Measurements from ENCODE around the gene TOX2. TPM values are rescaled to one million over a fixed set of nuclear protein-coding genes. Genes with fewer than 3 reads are reported as not detected.

The TOX2 gene
- total and polyA plus RNA-seq, 4 experiments from 2014 or later, result 0.22 to 1.1 (median 0.49) TPM

DNA sequence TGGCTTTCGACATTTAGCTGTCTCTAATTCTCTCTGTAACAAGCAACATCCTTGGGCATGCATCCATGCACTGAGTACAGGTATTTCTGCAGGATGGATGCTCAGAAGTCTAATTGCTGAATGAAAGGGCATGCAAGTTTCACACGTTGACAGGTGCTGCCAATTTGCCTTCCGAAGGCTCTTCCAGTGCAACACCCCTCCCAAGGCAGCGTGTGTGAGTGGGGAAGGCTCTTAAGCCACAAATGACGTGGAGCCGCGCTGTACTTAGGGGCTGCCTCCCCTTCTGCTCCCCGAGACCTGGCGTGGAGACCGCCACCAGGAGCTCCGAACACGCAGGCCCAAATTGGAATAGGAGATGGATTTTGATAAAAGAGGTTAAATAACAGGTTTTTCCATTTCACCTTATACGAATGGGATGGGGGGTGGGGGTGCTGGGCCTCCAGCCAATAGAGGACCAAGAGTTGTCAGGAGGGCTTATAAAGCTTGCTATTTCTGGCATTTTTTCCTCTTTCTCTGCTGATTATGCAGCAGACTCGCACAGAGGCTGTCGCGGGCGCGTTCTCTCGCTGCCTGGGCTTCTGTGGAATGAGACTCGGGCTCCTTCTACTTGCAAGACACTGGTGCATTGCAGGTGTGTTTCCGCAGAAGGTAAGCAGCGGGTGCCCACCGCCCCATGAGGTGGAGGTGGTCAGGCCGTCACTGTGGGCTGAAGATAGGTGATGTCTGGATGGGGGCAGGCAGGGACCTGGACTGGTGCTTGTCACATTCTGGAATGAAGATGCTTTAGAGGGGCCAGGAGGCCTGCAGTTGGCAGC lies 30.9 kb downstream of the TOX2 start:
- H3K4me1 Mint-ChIP-seq, result peaks cover 57 to 96% (median 75%) of the 10 kb centered on the region in 4 donors
- peak overlapping the region in 2 of 7 donors; percentile 12 to 15 for H3K27ac Mint-ChIP-seq
- peaks cover 99% of the 10 kb centered on the region for H3K4me1 ChIP-seq (ENCODE audit: insufficient read depth, low read length)
- H3K9me3 ChIP-seq (ENCODE audit: control insufficient read depth in 1 of 2, low read length in 2 of 2), result no peaks in the 10 kb centered on the region
- H3K27me3 ChIP-seq (ENCODE audit: insufficient read depth, low read length), result no peaks in the 10 kb centered on the region
- H3K9me3 Mint-ChIP-seq, result peaks cover 0 to 1% (median 0%) of the 10 kb centered on the region in 8 donors
- no peaks in the 10 kb centered on the region for H3K36me3 Mint-ChIP-seq
- intact Hi-C loops (cut with micrococcal nuclease), result no loop called here
- H3K36me3 ChIP-seq (ENCODE audit: insufficient read depth, low read length), result no peaks in the 10 kb centered on the region
- no peak overlapping the region for H3K4me3 ChIP-seq (ENCODE audit: low read length in 2 of 2)
- no peaks in the 10 kb centered on the region for H3K27me3 Mint-ChIP-seq
- peak overlapping the region in 1 of 8 donors; percentile 25 for H3K4me3 Mint-ChIP-seq
- ChIA-PET CTCF (ENCODE audit: partially characterized antibody) (no interaction called here), POLR2A (ENCODE audit: partially characterized antibody) (interaction anchor here (0.6 to 5.2 kb wide), 2 partner anchors 7 to 17 kb away, joined by 3 to 41 read pairs; no protein-coding TSS in a partner anchor)
- DNase-seq, result no peak
- H3K27ac ChIP-seq (ENCODE audit: low read depth, low read length), result no peak overlapping the region

DNA sequence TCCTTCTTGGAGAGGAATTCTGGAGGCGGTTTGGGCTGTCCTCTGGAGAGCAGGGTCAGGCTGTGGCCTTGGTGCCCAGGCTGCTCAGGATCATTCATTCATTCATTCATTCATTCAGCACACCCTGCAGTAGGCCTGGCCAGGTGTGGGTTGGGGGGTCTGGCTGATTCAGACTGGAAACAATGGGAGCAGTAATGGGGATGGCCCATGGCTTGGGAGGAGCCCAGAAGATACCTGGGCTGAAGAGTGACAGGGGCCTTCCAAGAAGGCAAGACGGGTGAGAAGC lies 31.5 kb downstream of the TOX2 start:
- peaks cover 55 to 96% (median 74%) of the 10 kb centered on the region in 4 donors for H3K4me1 Mint-ChIP-seq
- H3K36me3 Mint-ChIP-seq, result no peaks in the 10 kb centered on the region
- Histone ChIP-seq H3K9me3 (ENCODE audit: control insufficient read depth in 1 of 2, low read length in 2 of 2) (no peaks in the 10 kb centered on the region), H3K4me3 (ENCODE audit: low read length in 2 of 2) (no peak overlapping the region), H3K36me3 (ENCODE audit: insufficient read depth, low read length) (no peaks in the 10 kb centered on the region), H3K27me3 (ENCODE audit: insufficient read depth, low read length) (no peaks in the 10 kb centered on the region), H3K27ac (ENCODE audit: low read depth, low read length) (no peak overlapping the region), H3K4me1 (ENCODE audit: insufficient read depth, low read length) (peaks cover 99% of the 10 kb centered on the region)
- H3K27ac Mint-ChIP-seq, result peak overlapping the region in 2 of 7 donors; percentile 9 to 70
- ChIA-PET CTCF (ENCODE audit: partially characterized antibody) (no interaction called here), POLR2A (ENCODE audit: partially characterized antibody) (interaction anchor here (5.2 kb wide), 1 partner anchor 7 kb away, joined by 41 read pairs; no protein-coding TSS in a partner anchor)
- H3K27me3 Mint-ChIP-seq, result no peaks in the 10 kb centered on the region
- intact Hi-C loops (cut with micrococcal nuclease), result no loop called here
- no peak for DNase-seq
- peaks cover 0 to 1% (median 0%) of the 10 kb centered on the region in 8 donors for H3K9me3 Mint-ChIP-seq
- H3K4me3 Mint-ChIP-seq, result no peak overlapping the region

DNA sequence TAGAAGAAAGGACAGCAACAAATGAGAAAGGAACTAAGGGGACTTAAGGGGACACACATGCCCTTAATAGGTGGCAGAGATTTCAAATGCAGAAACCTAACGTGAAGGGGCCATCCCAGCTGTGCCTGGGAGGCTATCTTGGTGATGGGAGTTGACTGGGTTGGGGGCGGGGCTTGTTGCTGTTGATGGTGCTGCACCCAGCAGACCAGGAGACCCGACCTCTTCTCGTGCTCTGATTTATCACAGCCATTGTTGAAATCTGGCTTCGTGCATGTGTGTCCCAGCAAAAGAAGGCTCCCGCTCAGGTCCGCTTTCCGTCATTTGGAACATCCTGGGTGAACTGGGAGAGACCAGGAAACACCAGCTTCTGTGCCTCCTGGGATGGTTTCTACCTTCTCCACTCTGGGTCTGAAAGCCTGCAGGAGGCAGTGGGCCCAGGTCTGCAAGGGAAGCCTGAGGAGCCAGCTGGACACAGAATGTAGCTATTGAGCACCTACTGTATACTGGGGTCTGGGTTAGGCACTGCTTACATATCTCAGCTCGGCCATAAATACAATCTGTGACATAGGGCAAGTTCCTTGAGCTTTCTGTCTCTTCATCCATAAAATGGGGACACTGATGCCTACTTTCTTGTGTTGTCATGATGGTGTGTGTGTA lies 32.1 kb downstream of the TOX2 start:
- Histone ChIP-seq H3K4me3 (ENCODE audit: low read length in 2 of 2) (no peak overlapping the region), H3K27me3 (ENCODE audit: insufficient read depth, low read length) (no peaks in the 10 kb centered on the region), H3K4me1 (ENCODE audit: insufficient read depth, low read length) (peaks cover 99% of the 10 kb centered on the region), H3K9me3 (ENCODE audit: control insufficient read depth in 1 of 2, low read length in 2 of 2) (no peaks in the 10 kb centered on the region), H3K27ac (ENCODE audit: low read depth, low read length) (no peak overlapping the region), H3K36me3 (ENCODE audit: insufficient read depth, low read length) (no peaks in the 10 kb centered on the region)
- H3K9me3 Mint-ChIP-seq, result peaks cover 0 to 1% (median 0%) of the 10 kb centered on the region in 8 donors
- no peaks in the 10 kb centered on the region for H3K27me3 Mint-ChIP-seq
- H3K4me3 Mint-ChIP-seq, result peak overlapping the region in 1 of 8 donors; percentile 56
- ChIA-PET POLR2A (ENCODE audit: partially characterized antibody) (interaction anchor here (0.8 to 5.2 kb wide), 4 partner anchors 6 to 74 kb away, joined by 3 to 41 read pairs (median 3); no protein-coding TSS in a partner anchor), CTCF (ENCODE audit: partially characterized antibody) (interaction anchor here (1.1 kb wide), 1 partner anchor 9 kb away, joined by 3 read pairs; no protein-coding TSS in a partner anchor)
- no peaks in the 10 kb centered on the region for H3K36me3 Mint-ChIP-seq
- no peak overlapping the region for H3K27ac Mint-ChIP-seq
- intact Hi-C loops (cut with micrococcal nuclease), result no loop called here
- no peak for DNase-seq
- peaks cover 50 to 93% (median 71%) of the 10 kb centered on the region in 4 donors for H3K4me1 Mint-ChIP-seq

DNA sequence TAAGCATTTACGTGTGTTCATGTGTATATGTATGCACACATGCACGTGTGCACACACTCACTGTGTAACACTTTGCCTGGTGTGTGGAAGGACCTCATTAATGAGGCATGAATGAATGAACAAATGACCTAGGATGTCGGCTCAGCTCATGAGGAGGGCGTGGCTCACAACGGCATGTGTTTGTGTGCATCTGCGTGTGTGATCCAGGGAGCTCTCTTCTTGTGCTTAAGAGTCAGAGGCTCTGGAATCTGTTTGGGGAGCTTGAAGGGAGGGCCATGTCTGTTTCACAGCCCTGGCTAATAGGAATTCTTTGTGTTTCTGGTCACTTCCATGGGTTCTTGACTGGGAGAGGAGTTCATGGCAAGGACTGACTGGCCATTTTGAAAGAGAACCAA lies 32.7 kb downstream of the TOX2 start:
- Mint-ChIP-seq H3K4me3 (peak overlapping the region in 1 of 8 donors; percentile 56), H3K36me3 (no peaks in the 10 kb centered on the region), H3K4me1 (peaks cover 45 to 90% (median 69%) of the 10 kb centered on the region in 4 donors), H3K27ac (peak overlapping the region in 1 of 7 donors; percentile 30), H3K27me3 (no peaks in the 10 kb centered on the region), H3K9me3 (peaks cover 0 to 1% (median 0%) of the 10 kb centered on the region in 8 donors)
- Histone ChIP-seq H3K4me3 (ENCODE audit: low read length in 2 of 2) (no peak overlapping the region), H3K4me1 (ENCODE audit: insufficient read depth, low read length) (peaks cover 99% of the 10 kb centered on the region), H3K9me3 (ENCODE audit: control insufficient read depth in 1 of 2, low read length in 2 of 2) (no peaks in the 10 kb centered on the region), H3K27ac (ENCODE audit: low read depth, low read length) (no peak overlapping the region), H3K36me3 (ENCODE audit: insufficient read depth, low read length) (no peaks in the 10 kb centered on the region), H3K27me3 (ENCODE audit: insufficient read depth, low read length) (no peaks in the 10 kb centered on the region)
- ChIA-PET POLR2A (ENCODE audit: partially characterized antibody) (interaction anchor here (1.5 kb wide), 2 partner anchors 21 to 73 kb away, joined by 3 read pairs; no protein-coding TSS in a partner anchor), CTCF (ENCODE audit: partially characterized antibody) (interaction anchor here (1.1 kb wide), 1 partner anchor 9 kb away, joined by 3 read pairs; no protein-coding TSS in a partner anchor)
- intact Hi-C loops (cut with micrococcal nuclease), result no loop called here
- DNase-seq, result no peak

DNA sequence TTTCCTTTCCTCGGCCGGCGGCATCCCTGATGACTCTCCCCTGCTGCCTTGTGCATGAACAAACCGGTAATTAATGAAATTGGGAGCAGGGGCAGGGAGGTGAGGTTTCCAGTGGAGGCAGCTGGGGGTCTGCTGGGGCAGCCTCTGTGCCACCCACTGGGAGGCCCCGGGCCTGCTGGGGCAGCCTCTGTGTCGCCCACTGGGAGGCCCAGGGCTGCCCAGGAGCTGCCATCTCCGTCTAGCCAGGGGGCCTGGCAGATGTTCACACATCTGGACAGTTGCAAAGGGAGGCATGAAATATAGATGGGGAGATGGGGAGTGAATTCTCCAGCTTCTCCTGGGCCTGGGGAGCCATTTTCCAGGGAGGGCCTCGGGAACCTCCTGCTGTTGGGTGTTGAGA lies 33.8 kb downstream of the TOX2 start:
- H3K27me3 Mint-ChIP-seq, result peaks cover under 1 to 4% of the 10 kb centered on the region in 2 donors
- H3K4me3 Mint-ChIP-seq, result peak overlapping the region in 2 of 8 donors; percentile 10 to 14
- H3K9me3 Mint-ChIP-seq, result peaks cover 0 to 1% (median 0%) of the 10 kb centered on the region in 8 donors
- DNase-seq, result no peak
- no peaks in the 10 kb centered on the region for H3K9me3 ChIP-seq (ENCODE audit: control insufficient read depth in 1 of 2, low read length in 2 of 2)
- no peak overlapping the region for H3K27ac ChIP-seq (ENCODE audit: low read depth, low read length)
- H3K4me1 ChIP-seq (ENCODE audit: insufficient read depth, low read length), result peaks cover 99% of the 10 kb centered on the region
- H3K4me3 ChIP-seq (ENCODE audit: low read length in 2 of 2), result no peak overlapping the region
- no peaks in the 10 kb centered on the region for H3K36me3 ChIP-seq (ENCODE audit: insufficient read depth, low read length)
- H3K27me3 ChIP-seq (ENCODE audit: insufficient read depth, low read length), result no peaks in the 10 kb centered on the region
- peaks cover 44 to 90% (median 69%) of the 10 kb centered on the region in 4 donors for H3K4me1 Mint-ChIP-seq
- ChIA-PET CTCF (ENCODE audit: partially characterized antibody) (no interaction called here), POLR2A (ENCODE audit: partially characterized antibody) (interaction anchor here (0.6 to 1.5 kb wide), 2 partner anchors 72 to 722 kb away, joined by 3 read pairs; no protein-coding TSS in a partner anchor)
- peak overlapping the region in 2 of 7 donors; percentile 43 to 44 for H3K27ac Mint-ChIP-seq
- intact Hi-C loops (cut with micrococcal nuclease), result no loop called here
- H3K36me3 Mint-ChIP-seq, result no peaks in the 10 kb centered on the region

DNA sequence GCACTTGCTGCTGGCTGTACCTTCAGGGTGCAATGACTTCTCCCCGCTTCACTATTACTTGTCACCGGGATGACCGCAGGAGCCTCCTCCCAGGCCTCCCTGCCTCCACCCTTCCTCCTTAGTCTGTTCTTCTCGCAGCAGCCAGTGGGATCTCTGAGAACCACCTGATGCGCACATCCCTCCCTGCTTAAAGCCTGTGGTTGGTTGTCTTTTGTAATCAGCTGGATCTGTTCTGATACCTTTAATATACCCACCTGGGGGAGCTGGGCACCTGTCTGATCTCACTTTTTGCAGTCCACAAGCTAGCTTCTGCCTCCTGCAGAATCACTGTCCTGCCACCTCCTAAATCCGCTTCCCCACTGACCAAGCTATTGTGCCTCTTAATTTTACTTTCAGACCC lies 34.6 kb downstream of the TOX2 start:
- Histone ChIP-seq H3K4me1 (ENCODE audit: insufficient read depth, low read length) (peaks cover 99% of the 10 kb centered on the region), H3K27ac (ENCODE audit: low read depth, low read length) (no peak overlapping the region), H3K36me3 (ENCODE audit: insufficient read depth, low read length) (no peaks in the 10 kb centered on the region), H3K9me3 (ENCODE audit: control insufficient read depth in 1 of 2, low read length in 2 of 2) (no peaks in the 10 kb centered on the region), H3K27me3 (ENCODE audit: insufficient read depth, low read length) (no peaks in the 10 kb centered on the region), H3K4me3 (ENCODE audit: low read length in 2 of 2) (no peak overlapping the region)
- Mint-ChIP-seq H3K36me3 (no peaks in the 10 kb centered on the region), H3K27ac (peak overlapping the region in 1 of 7 donors; percentile 53), H3K9me3 (no peaks in the 10 kb centered on the region), H3K4me1 (peaks cover 48 to 90% (median 70%) of the 10 kb centered on the region in 4 donors), H3K27me3 (peaks cover 3 to 7% of the 10 kb centered on the region in 2 donors), H3K4me3 (peak overlapping the region in 3 of 8 donors; percentile 50 to 81 (median 77))
- ChIA-PET CTCF (ENCODE audit: partially characterized antibody) (no interaction called here), POLR2A (ENCODE audit: partially characterized antibody) (interaction anchor here (0.6 to 2.2 kb wide), 3 partner anchors 11 to 1169 kb away, joined by 3 to 22 read pairs (median 8); no protein-coding TSS in a partner anchor)
- intact Hi-C loops (cut with micrococcal nuclease), result no loop called here
- DNase-seq, result no peak
